Measurements from ENCODE around the gene NACC2. TPM values are rescaled to one million over a fixed set of nuclear protein-coding genes. Genes with fewer than 3 reads are reported as not detected.

NACC2 gene
- polyA plus RNA-seq, 1 donor, result 15.2 TPM

DNA sequence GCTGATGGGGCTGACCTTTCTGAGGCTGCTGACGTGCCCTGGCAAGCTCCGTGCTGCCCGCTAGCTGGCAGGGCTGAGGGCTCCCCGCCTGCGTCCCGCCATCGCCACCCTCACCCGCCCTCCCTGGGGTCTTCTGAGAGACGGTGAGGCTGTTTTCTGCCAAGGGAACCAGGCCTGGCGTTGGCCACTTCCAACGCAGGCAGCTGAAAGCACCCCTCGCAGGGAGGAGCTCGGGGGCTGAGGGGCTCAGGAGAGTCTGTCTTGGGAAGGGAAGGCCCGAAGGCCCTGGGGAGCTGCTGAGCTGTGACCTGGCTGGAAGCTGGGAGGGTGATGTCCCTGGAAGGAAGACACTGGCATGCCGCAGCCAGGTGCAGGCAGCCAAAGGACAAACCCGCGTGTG is 33.3 kb upstream of the NACC2 start:
- no peak for DNase-seq (ENCODE audit: low read depth)

DNA sequence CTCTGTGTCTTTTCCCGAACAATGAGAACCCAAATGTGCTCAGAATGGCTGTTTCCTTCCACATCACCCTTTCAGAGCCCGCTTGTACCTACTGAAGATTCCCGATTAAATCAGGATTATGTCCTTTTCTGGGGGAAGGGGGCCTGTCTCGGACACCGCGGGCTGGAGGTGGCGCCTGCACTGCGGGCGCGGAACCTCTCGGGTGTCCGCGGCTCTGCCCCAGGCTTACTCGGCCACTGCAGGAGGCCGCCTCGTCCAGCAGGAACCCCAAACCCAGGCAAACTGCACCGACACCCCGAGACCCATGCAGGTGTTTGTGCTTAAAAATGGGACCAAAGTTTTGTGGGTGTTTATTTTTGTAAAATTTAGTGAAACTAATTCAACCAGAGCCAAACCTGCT is 32.2 kb upstream of the NACC2 start:
- DNase-seq (ENCODE audit: low read depth), result no peak

DNA sequence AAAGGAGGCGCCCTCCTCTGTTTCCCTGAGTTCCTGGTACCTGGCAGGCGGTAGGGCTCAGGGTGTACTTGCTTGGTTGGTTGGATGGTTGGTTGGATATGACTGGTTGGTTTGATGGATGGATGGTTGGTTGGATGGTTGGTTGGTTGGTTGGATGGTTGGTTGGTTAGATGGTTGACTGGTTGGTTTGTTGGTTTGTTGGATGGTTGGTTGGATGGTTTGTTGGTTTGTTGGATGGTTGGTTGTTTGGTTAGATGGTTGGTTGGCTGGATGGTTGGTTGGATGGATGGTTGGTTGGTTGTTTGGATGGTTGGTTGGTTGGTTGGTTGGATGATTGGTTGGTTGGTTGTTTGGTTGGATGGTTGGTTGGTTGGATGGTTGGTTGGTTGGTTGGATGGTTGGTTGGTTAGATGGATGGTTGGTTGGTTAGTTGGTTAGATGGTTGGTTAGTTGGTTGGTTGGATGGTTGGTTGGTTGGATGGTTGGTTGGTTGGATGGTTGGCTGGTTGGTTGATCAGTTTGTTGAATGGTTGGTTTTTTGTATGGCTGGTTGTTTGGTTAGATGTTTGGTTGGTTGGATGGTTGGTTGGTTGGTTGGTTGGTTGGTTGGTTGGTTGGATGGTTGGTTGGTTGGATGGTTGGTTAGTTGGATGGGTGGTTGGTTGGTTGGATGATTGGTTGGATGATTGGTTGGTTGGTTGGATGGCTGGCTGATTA is 30.0 kb upstream of the NACC2 start:
- no peak for DNase-seq (ENCODE audit: low read depth)

DNA sequence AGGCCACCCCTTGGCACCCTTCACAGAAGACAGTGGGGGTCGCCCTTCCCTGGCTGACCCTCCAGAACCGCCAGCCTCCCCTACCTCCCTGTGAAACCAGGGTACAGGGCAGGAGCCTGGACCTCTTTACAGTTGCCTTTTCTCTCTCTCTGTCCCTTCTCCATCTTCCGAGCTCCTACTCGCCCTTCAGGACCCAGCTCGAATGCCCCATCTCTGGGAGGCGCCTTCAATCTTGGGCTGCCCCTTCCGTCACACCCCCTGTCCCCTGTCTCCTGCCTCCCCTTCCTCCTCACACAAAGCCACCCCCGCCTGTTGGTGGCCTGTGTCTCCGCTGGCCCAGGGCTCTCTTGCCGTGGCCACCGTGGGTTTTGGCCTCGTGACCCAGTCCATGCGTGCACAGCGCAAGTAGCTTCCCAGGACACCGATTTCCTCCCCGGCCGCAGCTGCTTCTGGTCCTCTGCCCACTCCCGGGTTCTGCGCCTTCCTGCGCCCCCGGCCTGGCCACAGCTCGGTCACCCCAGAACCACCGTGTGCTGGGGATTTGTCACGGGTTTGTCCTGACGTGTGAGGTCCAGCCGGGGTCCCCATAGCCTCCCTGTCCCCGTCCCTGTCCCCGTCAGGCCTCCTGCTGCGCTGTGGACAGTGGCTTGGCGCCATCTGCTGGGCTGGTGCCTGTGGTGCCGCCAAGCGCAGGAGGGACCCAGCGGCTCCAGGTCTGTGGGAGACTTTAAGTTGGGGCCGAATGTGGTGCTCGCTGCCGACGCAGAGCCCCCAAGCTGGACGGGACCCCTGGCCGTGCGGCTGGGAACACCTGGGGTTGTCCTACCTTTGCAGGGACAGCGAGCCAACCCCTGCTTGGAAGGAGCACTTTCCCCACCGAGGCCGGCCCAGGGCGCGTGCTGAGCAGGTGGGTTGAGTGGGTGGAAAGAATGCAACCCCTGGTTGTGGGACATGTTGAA is 27.6 kb upstream of the NACC2 start:
- DNase-seq (ENCODE audit: low read depth), result no peak

DNA sequence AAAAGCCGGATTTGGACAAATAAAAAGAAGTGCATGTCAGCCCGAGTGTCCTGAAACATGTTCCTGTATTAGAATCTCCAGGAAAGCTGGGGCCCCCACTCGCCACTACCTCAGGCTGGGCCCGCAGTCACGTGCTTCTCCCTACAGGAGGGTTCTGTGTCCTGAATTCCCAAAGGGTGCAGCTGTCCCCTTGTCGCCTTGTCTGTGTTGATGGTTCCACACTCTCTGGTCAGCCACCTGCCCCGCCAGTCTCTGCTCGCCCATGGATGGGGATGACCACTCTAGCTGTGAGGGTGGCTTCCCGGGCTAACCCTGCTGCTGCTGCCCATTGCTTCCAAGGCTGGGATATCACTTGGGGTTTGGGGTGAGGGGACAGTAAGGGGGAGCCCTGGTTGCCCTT is 26.7 kb upstream of the NACC2 start:
- no peak for DNase-seq (ENCODE audit: low read depth)

DNA sequence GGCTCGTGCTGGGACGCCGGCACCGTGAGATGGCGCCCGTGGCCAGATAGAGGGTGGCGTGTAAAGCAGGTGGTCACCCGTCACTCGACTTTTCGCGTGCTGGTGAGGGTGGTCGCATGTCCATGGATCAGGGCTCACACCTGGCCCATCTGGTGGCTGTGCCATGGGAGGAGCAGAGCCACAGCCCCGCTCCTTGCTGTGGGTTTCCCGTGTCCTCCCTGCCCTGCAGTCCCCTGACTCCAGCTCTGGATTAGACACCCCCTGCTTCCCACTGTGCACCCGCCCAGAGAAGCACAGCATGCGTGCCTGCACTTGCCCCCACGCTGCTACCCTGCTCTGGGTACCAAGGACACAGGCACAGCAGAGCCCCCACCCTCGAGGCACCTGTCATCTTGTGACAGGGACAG is 25.4 kb upstream of the NACC2 start:
- no peak for DNase-seq (ENCODE audit: low read depth)

DNA sequence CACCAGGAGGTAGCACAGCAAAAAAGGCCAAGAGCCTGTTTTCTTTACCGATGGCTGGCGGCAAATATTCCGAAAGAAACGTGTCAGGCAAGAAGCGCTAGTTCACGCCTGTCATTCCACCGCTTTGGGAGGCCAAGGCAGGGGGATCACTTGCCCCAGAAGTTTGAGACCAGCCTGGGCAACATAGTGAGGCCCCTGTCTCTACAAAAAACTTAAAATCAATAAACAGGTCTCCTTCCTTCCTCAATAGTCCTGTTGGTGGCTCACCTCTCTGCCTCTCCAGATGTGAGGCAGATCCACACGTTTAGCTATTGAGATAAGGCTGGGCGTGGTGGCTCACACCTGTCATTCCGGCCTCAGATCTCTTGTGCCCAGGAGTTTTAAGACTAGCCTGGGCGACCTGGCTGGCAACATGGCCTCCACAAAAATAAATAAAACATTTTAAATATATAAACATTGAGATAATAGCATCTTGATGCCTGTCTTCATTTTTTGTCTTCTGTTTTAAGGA is 24.8 kb upstream of the NACC2 start:
- DNase-seq (ENCODE audit: low read depth), result no peak

DNA sequence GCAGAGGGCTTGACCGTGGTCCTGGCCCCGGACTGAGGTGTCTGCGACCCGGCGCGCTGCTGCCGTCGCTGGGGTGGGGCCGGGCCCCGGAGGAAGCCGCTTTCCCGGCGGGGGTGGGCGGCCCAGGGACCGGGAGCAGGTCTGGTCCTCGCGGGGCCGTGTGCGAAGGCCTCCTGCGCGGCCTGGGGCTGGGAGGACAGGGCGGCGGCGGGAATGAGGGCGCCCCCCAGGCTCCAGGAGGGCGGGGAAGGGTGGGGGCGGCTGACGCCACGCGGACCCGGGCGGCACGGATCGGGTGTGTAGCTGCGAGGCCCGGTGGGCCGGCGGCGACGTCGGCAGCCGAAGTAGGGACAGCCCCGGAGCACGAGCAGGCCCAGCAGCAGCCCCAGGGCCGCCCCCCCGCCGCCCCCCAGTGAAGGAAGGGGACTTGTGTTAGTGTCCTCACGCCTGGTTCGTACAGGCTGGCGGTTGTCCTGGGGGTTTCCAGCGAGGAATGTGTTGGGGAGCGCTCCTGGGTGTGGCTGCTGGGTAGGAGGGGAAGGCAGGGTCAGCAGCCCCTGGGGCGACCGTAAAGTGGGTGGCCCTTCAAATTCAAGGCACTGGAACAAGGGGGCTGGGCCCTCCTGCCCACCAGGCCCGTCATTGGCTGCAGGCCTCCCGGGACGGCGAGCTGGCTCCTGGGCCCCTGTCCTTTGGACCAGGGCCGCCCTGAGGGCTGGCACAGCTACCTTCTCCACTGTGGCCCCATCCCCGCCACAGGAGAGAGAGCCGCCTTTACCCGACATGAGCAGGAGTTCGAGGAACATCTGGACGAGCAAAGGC is 24.2 kb upstream of the NACC2 start:
- no peak for DNase-seq (ENCODE audit: low read depth)

DNA sequence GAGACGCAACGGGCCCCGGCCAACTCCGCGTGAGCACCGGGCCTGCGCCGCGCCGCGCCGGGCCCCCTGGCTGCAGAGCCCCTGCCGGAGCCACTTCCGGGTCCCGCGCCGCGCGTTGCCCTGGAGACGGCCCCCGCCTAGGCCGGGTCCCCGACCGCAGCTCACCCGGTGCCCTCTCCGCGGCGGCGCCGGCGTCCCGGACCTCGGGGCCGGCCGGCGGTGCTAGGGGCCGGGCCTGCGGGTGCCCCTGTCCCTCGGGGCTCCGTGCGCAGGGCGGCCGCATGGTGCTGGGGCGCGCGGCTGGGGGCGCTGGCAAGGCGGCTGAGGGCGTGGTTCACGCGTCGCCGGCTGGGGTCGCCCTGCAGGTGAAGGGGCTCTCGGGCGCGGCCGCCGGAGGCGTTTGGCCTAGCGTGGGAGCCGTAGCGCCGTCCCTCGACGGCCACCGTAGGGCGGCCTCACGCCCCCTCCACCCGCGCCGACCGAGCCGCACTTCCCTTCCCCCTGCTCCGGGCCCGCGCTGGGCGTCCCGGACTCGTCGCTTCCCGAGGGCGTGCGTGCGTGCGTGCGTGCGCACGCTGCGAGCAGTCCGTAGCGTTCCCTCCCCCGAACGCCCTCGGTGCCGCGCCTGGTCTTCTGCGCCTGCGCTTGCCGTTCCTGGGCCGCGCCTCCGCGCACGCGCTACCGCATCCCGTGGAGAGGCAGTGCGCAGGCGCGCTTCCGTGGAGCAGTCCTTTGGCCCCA is 23.4 kb upstream of the NACC2 start, which contains the start of gene TMEM250:
Gene TMEM250 (minus strand): TSS at position 556 of the 741 bp plus-strand sequence. CDS start 1,975 bp downstream, outside the sequence.
- DNase-seq (ENCODE audit: low read depth), result peak; percentile 90

DNA sequence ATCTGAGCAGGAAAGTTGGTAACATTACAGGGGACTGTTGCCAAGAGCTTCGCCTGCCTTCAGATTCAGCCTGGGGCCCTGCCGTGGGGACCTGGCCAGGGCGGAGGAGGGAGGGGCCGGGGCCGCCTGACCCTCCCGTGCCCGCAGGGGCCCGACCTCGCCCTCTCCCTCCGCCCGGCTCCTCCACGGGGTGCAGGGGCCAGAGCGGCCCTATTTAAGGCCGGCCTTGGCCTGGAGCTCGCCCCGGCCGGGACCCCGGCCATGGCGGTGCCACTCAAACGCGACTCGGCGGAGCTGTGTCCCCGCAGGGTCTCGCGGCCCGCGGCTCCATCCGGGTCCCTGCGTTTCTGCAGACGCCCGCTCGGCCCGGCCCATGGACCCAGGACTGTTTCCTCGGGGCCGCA is 22.8 kb upstream of the NACC2 start:
- DNase-seq (ENCODE audit: low read depth), result no peak

DNA sequence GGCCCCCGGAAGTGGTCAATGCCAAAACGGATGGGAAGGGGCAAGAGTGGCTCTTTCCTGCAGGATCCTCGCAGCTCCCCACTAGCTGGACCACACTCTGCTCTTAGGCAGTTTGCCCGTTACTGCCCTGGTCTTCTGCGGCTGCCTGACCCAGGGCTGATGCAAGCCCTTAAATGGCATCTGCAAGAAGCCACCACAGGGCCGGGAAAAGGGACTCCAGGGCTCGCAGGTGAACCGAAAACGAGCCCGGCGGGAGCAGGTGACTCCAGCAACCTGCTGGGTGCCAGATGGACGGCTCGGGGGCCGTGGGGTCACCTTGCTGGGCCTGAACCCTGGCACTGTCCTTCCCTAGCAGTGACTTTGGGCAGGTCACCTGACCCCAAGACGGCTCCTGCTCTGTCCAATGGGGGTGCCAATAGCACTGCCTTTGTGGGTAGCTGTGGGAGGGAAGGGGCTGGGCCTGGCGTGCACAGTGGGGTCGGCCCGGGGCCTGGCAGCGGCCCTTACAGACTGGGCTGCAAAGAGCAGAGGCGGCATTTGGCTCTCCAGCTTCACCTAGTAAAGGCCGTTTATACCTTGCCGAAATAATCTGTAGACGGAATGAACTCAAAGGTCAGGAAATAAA is 22.3 kb upstream of the NACC2 start:
- no peak for DNase-seq (ENCODE audit: low read depth)

DNA sequence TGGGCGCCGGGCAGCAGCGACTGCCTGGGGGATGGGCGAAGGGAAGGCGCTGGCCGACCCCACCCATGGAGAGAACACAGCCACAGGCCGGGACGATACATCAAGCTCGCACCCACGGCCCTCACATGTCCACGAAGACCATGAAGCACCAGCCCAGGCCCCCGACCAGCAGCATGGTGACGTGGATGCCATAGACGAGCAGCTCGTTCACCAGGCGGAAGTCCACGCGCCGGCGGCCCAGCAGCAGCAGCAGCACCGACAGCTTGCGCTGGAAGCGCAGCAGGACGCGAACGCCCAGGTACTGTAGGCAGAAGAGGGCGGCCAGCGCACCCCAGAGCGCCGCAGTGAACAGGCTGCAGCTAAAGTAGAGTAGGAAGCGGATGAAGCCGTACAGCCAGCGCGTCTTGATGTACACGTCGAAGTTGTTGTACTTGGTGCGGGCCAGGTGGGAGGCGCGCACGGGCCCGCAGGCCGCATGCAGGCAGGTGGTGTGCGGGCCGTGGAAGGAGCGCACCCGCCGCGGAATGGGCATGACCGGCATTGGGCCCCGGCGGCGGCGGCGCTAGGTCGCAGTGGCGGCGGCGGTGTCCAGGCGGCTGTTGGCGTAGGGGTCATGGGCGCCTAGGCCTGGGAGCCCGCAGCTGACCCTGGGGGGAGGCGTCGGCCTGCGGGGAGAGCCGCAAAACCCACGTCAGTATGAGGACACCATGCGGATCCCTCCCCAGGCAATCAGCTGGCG is 21.4 kb upstream of the NACC2 start:
- no peak for DNase-seq (ENCODE audit: low read depth)

DNA sequence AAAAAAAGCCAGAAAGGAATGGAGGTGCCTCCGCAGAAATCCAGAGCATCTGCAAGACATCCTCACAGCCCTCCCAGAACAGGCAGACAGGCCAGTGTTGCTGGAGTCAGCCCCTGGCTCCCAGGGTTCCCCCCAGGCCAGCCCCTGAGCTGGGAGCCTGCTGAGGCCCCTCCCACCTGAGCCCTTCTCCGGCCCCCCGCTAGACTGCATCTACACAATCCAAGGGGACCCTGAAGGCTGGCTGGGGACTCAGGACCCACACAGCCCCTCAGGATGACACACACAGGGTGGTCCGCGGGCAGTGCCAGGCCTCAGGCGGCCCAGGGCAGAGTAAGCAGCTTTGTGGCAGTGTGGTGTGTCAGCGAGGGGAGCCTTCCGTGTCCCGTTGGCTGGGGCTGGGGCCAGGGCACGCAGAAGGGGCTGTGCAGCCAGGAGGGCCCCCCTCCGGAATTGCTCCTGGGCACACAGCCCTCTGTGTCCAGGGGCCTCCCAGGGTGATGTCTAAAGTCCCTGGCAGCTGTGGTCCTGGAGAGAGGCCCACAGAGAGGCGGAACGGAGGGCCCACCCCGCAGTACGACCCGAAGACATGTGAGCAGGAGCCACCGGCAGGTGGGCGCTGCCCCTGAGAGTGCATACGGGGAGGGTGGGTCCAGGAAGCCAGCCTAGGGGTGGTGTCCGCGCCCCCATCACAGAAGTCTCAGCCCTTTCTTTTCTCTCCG is 20.7 kb upstream of the NACC2 start:
- no peak for DNase-seq (ENCODE audit: low read depth)

DNA sequence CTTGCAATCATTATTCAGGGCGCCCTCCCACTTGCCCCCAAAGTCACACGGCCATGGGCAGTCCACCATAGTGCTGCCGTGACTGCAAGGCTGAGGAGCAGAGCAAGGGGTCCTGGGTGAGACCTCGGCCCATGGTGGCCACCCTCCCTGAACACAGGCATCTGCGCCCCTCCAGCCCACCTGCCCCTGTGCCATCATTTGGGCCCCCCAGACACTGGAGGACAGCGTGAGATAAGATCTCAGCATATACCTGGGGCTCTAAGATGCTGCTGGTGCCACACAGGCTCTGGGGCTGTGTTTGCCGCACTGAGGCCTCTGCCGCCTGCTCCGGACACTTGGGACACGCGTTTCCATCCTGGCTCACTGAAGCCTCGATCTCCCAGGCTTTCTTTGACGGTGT is 20.1 kb upstream of the NACC2 start:
- DNase-seq (ENCODE audit: low read depth), result no peak

DNA sequence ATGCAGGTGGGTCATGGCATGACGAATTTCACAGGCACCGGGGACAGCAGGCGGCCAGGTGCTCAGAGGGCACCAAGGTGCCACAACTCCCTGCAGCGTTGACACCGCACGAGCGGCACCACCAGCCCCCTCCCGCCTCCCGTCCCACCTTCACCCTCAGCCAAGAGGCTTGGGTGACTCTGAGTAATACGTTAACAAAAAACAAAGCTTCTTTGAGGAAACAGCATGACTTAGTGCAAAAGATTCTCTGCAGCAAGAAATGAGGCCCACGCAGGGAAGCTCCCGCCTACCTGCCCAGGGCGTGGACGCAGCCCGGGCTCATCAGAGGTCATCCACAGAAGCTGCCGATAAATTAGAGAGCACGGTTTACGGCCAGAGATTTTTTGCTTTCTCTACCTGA is 19.5 kb upstream of the NACC2 start:
- DNase-seq (ENCODE audit: low read depth), result no peak

DNA sequence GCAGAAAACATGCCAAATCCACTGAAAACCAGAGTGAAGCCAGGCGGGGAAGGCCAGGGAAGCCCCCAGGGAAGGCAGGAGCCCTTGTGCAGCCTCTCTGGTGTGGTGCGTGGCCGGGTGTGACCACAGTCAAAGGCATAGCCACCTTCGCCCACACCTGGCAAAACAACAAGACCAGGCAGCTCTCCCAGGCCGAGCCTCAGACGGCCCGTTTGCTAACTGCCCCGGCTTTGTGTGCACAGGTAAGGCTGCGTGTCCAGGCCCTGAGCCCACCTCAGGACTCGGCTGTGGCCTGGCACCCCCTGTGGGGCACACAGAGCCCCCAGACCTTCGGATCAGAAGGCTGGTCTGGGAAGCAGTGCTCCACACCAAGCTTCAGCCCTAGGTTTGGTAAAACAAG is 17.5 kb upstream of the NACC2 start:
- DNase-seq (ENCODE audit: low read depth), result no peak

DNA sequence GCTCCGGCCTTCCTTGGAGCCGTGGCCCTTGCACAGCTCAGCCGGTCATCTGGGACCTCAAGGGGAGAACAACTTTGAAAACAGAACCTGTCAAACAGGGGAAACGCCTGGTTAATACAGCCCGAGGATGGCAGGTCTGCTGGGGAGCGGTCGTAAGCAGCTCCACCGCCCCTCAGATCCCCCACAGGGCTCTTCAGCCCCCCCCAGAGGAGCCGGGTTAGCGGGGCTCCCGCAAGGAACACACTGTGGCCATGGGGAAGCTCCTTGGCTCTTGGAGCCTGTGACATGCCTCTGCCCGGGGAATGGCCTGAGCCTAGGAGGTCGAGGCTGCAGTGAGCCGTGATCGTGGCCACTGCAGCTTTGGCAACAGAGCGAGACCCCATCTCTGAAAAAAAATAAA is 16.8 kb upstream of the NACC2 start:
- DNase-seq (ENCODE audit: low read depth), result no peak

DNA sequence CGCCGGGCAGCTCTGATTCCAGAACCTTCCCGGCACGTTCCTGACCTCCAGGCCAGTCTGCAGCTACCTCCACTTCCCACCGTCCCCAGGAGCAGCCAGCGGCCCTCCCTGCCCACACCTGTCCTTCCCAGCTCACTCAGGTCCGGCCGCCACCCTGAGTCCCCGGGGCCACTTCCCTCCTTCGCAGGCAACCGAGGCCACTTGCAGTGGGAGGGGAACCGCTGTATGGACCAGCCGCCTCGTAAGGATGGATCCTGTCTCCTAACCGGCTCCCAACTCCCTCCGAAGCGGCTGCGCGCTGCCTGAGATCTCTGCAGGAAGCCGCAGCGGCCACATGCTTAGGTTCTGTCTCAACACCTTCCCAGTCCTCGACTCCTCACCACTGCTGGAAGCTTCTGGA is 16.1 kb upstream of the NACC2 start:
- no peak for DNase-seq (ENCODE audit: low read depth)

Measured in forelimb muscle (tissue), 1 donor.